HepG2 (cell line): ENCODE measurements around the gene DLX5. TPM values are rescaled to one million over a fixed set of nuclear protein-coding genes. Genes with fewer than 3 reads are reported as not detected.

Source experiments
- ATAC-seq: fragments of 200-7000 bp; cut with Tn5 transposase; 3 replicates; pipeline ENCODE4 v1.9.1; 2020; ENCODE audit warnings: mild to moderate bottlenecking, moderate library complexity
- BruUV-seq: library from RNA; stranded (reverse); fragments of 400-500 nt; replicated peaks from 2 replicates; lab custom pipeline; 2021; lab: Mats Ljungman, UMichigan
- CTCF ChIA-PET: fragments of 300-600 bp; formaldehyde crosslinking; extraction: SDS; loops from one replicate; lab custom pipeline; 2021; ENCODE audit warnings: low total read pairs, inconsistent platforms, low intra/inter-chr PET ratio; lab: Yijun Ruan, JAX
- POLR2A ChIA-PET: fragments of 350-600 bp; sonication (Branson Sonifier 250); formaldehyde crosslinking; loops from one replicate; lab custom pipeline; 2020; ENCODE audit warnings: antibody characterized with exemption, inconsistent platforms; lab: Yijun Ruan, JAX
- DNase-seq: peaks from one replicate; pipeline ENCODE4 v3.0.0-alpha.2; 2015; ENCODE audit warnings: low spot score
- FAIRE-seq: peaks from 3 replicates; lab custom pipeline; 2011; peaks lifted over from hg19 to GRCh38; lab: Jason Lieb, UNC
- H2AFZ ChIP-seq: one replicate; pipeline ENCODE4 v1.6.1; 2011; ENCODE audit warnings: low read length, inconsistent platforms
- H3K27ac ChIP-seq: fragments of 300-600 bp; 3 replicates; pipeline ENCODE4 v1.8.0; 2011; ENCODE audit warnings: mixed run types, mild to moderate bottlenecking, mixed read lengths, low read length, inconsistent platforms; ENCODE audit not compliant: insufficient read depth; ENCODE audit errors: extremely low read length
- H3K27me3 ChIP-seq, 2 experiments: fragments of 200-600 bp in 1 of 2; 2 replicates in 1 of 2; 3 replicates in 1 of 2; pipeline versions ENCODE4 v1.6.0 to v1.8.0; 2011; ENCODE audit warnings: low read length in 2 of 2, mild to moderate bottlenecking in 2 of 2, moderate library complexity in 2 of 2, inconsistent platforms in 1 of 2; ENCODE audit not compliant: insufficient read depth in 2 of 2, control insufficient read depth in 1 of 2
- H3K36me3 ChIP-seq, 2 experiments: fragments of 200-600 bp in 1 of 2; replicated peaks in 1 of 2; 2 replicates in 1 of 2; 3 replicates in 1 of 2; pipeline versions ENCODE4 v1.5.1 to v1.8.0; 2011; ENCODE audit warnings: low read length in 2 of 2, inconsistent platforms in 1 of 2; ENCODE audit not compliant: insufficient read depth in 2 of 2, control insufficient read depth in 1 of 2
- H3K4me1 ChIP-seq: 2 replicates; pipeline ENCODE4 v1.5.1; 2012; ENCODE audit warnings: low read length, inconsistent platforms; ENCODE audit not compliant: insufficient read depth
- H3K4me2 ChIP-seq: 2 replicates; pipeline ENCODE4 v1.6.0; 2011; ENCODE audit warnings: low read depth, low read length, inconsistent platforms
- H3K4me3 ChIP-seq, 3 experiments: fragments of 200-600 bp in 1 of 3; sonication (generic), shearing (Covaris generic) in 1 of 3; replicated peaks in 1 of 3; 2 replicates each; pipeline ENCODE4 v1.5.1; 2011 to 2016; ENCODE audit warnings: low read length in 3 of 3, inconsistent platforms in 2 of 3, low read depth in 2 of 3, mild to moderate bottlenecking in 2 of 3, control low read depth in 1 of 3, mixed read lengths in 1 of 3; ENCODE audit not compliant: insufficient read depth in 1 of 3
- H3K79me2 ChIP-seq: one replicate; pipeline ENCODE4 v1.6.1; 2011; ENCODE audit warnings: low read length, inconsistent platforms; ENCODE audit not compliant: insufficient read depth
- H3K9ac ChIP-seq: 2 replicates; pipeline ENCODE4 v1.6.0; 2011; ENCODE audit warnings: mild to moderate bottlenecking, low read depth, low read length, inconsistent platforms; ENCODE audit not compliant: insufficient read depth
- H3K9me3 ChIP-seq: 2 replicates; pipeline ENCODE4 v1.5.1; 2012; ENCODE audit warnings: mild to moderate bottlenecking, low read length
- H4K20me1 ChIP-seq: 2 replicates; pipeline ENCODE4 v1.6.0; 2011; ENCODE audit warnings: inconsistent platforms, mild to moderate bottlenecking, low read length, moderate library complexity; ENCODE audit not compliant: insufficient read depth
- FOXA1 ChIP-seq, 2 experiments: fragments of 450-650 bp in 1 of 2; sonication (generic) in 1 of 2; formaldehyde crosslinking in 1 of 2; IDR thresholded peaks; 2 replicates each; pipeline versions ENCODE4 v1.4.0 to v1.6.1; 2016 to 2020; ENCODE audit warnings: missing genetic modification reagents in 1 of 2
- IRF2 ChIP-seq: IDR thresholded peaks from 2 replicates; pipeline ENCODE4 v1.6.1; 2018; ENCODE audit warnings: missing genetic modification reagents, missing compliant biosample characterization
- RBM39 ChIP-seq: fragments of 200-400 bp; formaldehyde crosslinking; IDR thresholded peaks from one replicate; pipeline ENCODE4 v1.6.1; 2018; ENCODE audit warnings: antibody characterized with exemption, mild to moderate bottlenecking, low read depth, low read length; ENCODE audit not compliant: poor library complexity, severe bottlenecking
- ZBTB37 ChIP-seq: sonication (generic); formaldehyde crosslinking; IDR thresholded peaks from 2 replicates; pipeline ENCODE4 v1.4.0; 2020; ENCODE audit warnings: mild to moderate bottlenecking, missing genetic modification reagents
- ZNF557 ChIP-seq: sonication (generic); formaldehyde crosslinking; IDR thresholded peaks from 2 replicates; pipeline ENCODE4 v1.4.0; 2020; ENCODE audit warnings: missing genetic modification reagents
- ZNF737 ChIP-seq: sonication (generic); formaldehyde crosslinking; IDR thresholded peaks from 2 replicates; pipeline ENCODE4 v1.5.0; 2020; ENCODE audit warnings: missing genetic modification reagents, mild to moderate bottlenecking, borderline replicate concordance
- WGBS: methylation state at CpG from one replicate; pipeline ENCODE4 v1.1.6; 2017; ENCODE audit warnings: low lambda C conversion rate; 5-methylcytosine and 5-hydroxymethylcytosine counted together
- in situ Hi-C: cut with HindIII; loops from 2 replicates; pipeline ENCODE4 v1.10.0; 2017; ENCODE audit warnings: low pct_unique_long_range_greater_than_20kb; ENCODE audit not compliant: extremely low pct_ligation_motif_present
- intact Hi-C: fragments of 100-400 bp; cut with micrococcal nuclease; formaldehyde crosslinking; loops from one replicate; pipeline ENCODE4 v1.10.0; 2022; ENCODE audit not compliant: unreplicated experiment
- polyA plus RNA-seq, 8 experiments: library from polyadenylated mRNA; depleted of rRNA in 3 of 8; stranded (reverse) in 7 of 8; unstranded in 1 of 8; fragments of >200 nt; fragmentation: Illumina TruSeq in 4 of 8; extraction: Trizol in 4 of 8; gene quantifications; 2 replicates each; pipeline versions ENCODE4 v1.2.1 to v1.2.3, GENCODE V29; 2011 to 2016; ENCODE audit warnings: low read depth in 4 of 8, missing spikeins in 1 of 8, mixed read lengths in 1 of 8; ENCODE audit not compliant: insufficient read depth in 1 of 8
- total RNA-seq, 5 experiments: library from RNA; depleted of rRNA; stranded (reverse); fragments of >200 nt; fragmentation: Illumina TruSeq; extraction: Trizol; gene quantifications; 2 replicates each; pipeline ENCODE4 v1.2.3, GENCODE V29; 2016; ENCODE audit warnings: low read depth in 1 of 5
- TF ChIP-seq, protein P1 (sequence below): IDR thresholded peaks from 2 replicates; pipeline ENCODE4 v1.6.1; 2012; ENCODE audit warnings: inconsistent platforms

The DLX5 gene
- total and polyA plus RNA-seq, 2 of the 13 experiments (the other 11 are each of a cell fraction or from before 2014, with no cell fraction given): not detected

- no peak for DNase-seq
- no peak overlapping the region for H3K9ac ChIP-seq
- H3K79me2 ChIP-seq: peaks cover 7% of the 10 kb centered on the region
- no peak overlapping the region for H3K4me2 ChIP-seq
- H3K4me1 ChIP-seq: peaks cover 12% of the 10 kb centered on the region
- no peak overlapping the region for H2AFZ ChIP-seq
- CTCF ChIA-PET: no interaction called here
- in situ Hi-C loops: loop anchor here (25.0 kb wide), 1 partner anchor 690 kb away; the partner anchor contains the start of gene SLC25A13
- 97% methylated on average over 33 of the region's 39 CpGs for WGBS
- intact Hi-C loops: loop anchor here (10.0 kb wide), 1 partner anchor 197 kb away; no protein-coding TSS in a partner anchor
- TF ChIP-seq, protein P1, sequence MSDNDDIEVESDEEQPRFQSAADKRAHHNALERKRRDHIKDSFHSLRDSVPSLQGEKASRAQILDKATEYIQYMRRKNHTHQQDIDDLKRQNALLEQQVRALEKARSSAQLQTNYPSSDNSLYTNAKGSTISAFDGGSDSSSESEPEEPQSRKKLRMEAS: no peak
- TF ChIP-seq, all 625 proteins: peak for 0
- ATAC-seq (no peak), FAIRE-seq (no peak)
- no TSS peak for BruUV-seq
- Histone ChIP-seq H3K27ac (no peak overlapping the region), H3K9me3 (no peaks in the 10 kb centered on the region), H3K36me3 (peaks cover 0 to 1% of the 10 kb centered on the region in 2 experiments; a peak in 1 of 5 replicates), H4K20me1 (no peaks in the 10 kb centered on the region), H3K4me3 (no peak overlapping the region), H3K27me3 (no peaks in the 10 kb centered on the region; a peak in 1 of 5 replicates)
- POLR2A ChIA-PET: interaction anchor here (0.9 kb wide), 1 partner anchor 22 kb away, joined by 3 read pairs; the partner anchor contains the start of gene DLX5
These were observed 22.7 kb downstream of the DLX5 start for GRCh38 chr7:97001656-97002554.

- WGBS: 96% methylated on average over 3 of the region's 3 CpGs
- BruUV-seq: no TSS peak
- H3K27ac ChIP-seq: no peak overlapping the region
- no peaks in the 10 kb centered on the region for H3K9me3 ChIP-seq
- in situ Hi-C loops: loop anchor here (25.0 kb wide), 1 partner anchor 689 kb away; the partner anchor contains the start of gene SLC25A13
- H3K79me2 ChIP-seq: peaks cover 3% of the 10 kb centered on the region
- ATAC-seq: no peak
- no peaks in the 10 kb centered on the region for H4K20me1 ChIP-seq
- no peak overlapping the region for H3K9ac ChIP-seq
- POLR2A ChIA-PET: no interaction called here
- DNase-seq: no peak
- H3K27me3 ChIP-seq: no peaks in the 10 kb centered on the region; a peak in 1 of 5 replicates
- CTCF ChIA-PET: no interaction called here
- H3K4me1 ChIP-seq: peaks cover 8% of the 10 kb centered on the region
- TF ChIP-seq RBM39 (no peak), ZNF557 (CRISPR knock-in tag) (no peak), ZBTB37 (CRISPR knock-in tag) (no peak), IRF2 (no peak), FOXA1 (IDR thresholded peaks at IDR 0.05) (no peak), FOXA1 (CRISPR knock-in tag; IDR thresholded peaks at IDR 0.05) (no peak), ZNF737 (CRISPR knock-in tag) (no peak)
- TF ChIP-seq, all 625 proteins: peak for 0
- Histone ChIP-seq H3K36me3 (peaks cover 0 to 1% of the 10 kb centered on the region in 2 experiments; a peak in 1 of 5 replicates), H3K4me3 (no peak overlapping the region), H3K4me2 (no peak overlapping the region), H2AFZ (no peak overlapping the region)
- no peak for FAIRE-seq
- intact Hi-C loops: loop anchor here (10.0 kb wide), 1 partner anchor 196 kb away; no protein-coding TSS in a partner anchor
These were observed 23.4 kb downstream of the DLX5 start for GRCh38 chr7:97001221-97001620.
